ENCODE measurements around the gene TOMM40L.
"Not testable (repeated sequence)": the region's sequence is repeated elsewhere in the genome, so short reads cannot be mapped to it uniquely, and the experiment has no call there.

TOMM40L gene

GRCh38 chr1:161222175-161223019, 3.5 kb upstream of the TOMM40L start:
- no peak for DNase-seq

- DNase-seq, result no peak
Observed at GRCh38 chr1:161223805-161224694, 1.8 kb upstream of the TOMM40L start.

GRCh38 chr1:161224695-161225087, 1.2 kb upstream of the TOMM40L start:
- not testable (repeated sequence) for DNase-seq

- DNase-seq, result no peak
Observed at GRCh38 chr1:161225178-161225533, 704 bp upstream of the TOMM40L start.

- no peak for DNase-seq
Observed at GRCh38 chr1:161226320-161226711, 456 bp downstream of the TOMM40L start.

GRCh38 chr1:161226759-161227158, 899 bp downstream of the TOMM40L start:
- DNase-seq, result no peak

- peak; percentile 96 for DNase-seq
Observed at GRCh38 chr1:161227196-161227871, 1.5 kb downstream of the TOMM40L start.

GRCh38 chr1:161228032-161228431, 2.2 kb downstream of the TOMM40L start:
- DNase-seq, result no peak

- no peak for DNase-seq
Observed at GRCh38 chr1:161229896-161230295, 4.0 kb downstream of the TOMM40L start.

- DNase-seq, result no peak
Observed at GRCh38 chr1:161230762-161231161, 4.9 kb downstream of the TOMM40L start.

- no peak for DNase-seq
Observed at GRCh38 chr1:161233102-161233501, 7.2 kb downstream of the TOMM40L start.

GRCh38 chr1:161235957-161236775, 10.3 kb downstream of the TOMM40L start:
- no peak for DNase-seq

GRCh38 chr1:161238039-161238473, 12.2 kb downstream of the TOMM40L start, which contains the start of gene NR1I3:
TSS of gene NR1I3 (minus strand) at chr1:161238203. CDS start at chr1:161236565, 1,638 bp downstream.
- no peak for DNase-seq

- no peak for DNase-seq
Observed at GRCh38 chr1:161241682-161242081, 15.8 kb downstream of the TOMM40L start.

- no peak for DNase-seq
Observed at GRCh38 chr1:161242313-161242712, 16.5 kb downstream of the TOMM40L start.

- no peak for DNase-seq
Observed at GRCh38 chr1:161244888-161245287, 19.0 kb downstream of the TOMM40L start.

GRCh38 chr1:161250100-161250499, 24.2 kb downstream of the TOMM40L start:
- DNase-seq, result not testable (repeated sequence)

- DNase-seq, result no peak
Observed at GRCh38 chr1:161250829-161251228, 25.0 kb downstream of the TOMM40L start.

- no peak for DNase-seq
Observed at GRCh38 chr1:161251579-161251978, 25.7 kb downstream of the TOMM40L start.

GRCh38 chr1:161255302-161255701, 29.4 kb downstream of the TOMM40L start:
- DNase-seq, result not testable (repeated sequence)

GRCh38 chr1:161255955-161256520, 30.2 kb downstream of the TOMM40L start:
- DNase-seq, result not testable (repeated sequence)

GRCh38 chr1:161257109-161257508, 31.2 kb downstream of the TOMM40L start:
- DNase-seq, result not testable (repeated sequence)
